K562 (cell line): ENCODE results near the gene THRSP. TPM values are rescaled to one million over a fixed set of nuclear protein-coding genes. Genes with fewer than 3 reads are reported as not detected.

Experiments
- ESRRB ChIP-seq: fragments of 250-450 bp; sonication (Bioruptor Pico); IDR thresholded peaks from 2 replicates; pipeline ENCODE4 v1.5.0; 2020; ENCODE audit warnings: mild to moderate bottlenecking, moderate library complexity, borderline replicate concordance
- FOXA3 ChIP-seq, 2 experiments: fragments of 450-650 bp in 1 of 2; sonication (generic) in 1 of 2; formaldehyde crosslinking; IDR thresholded peaks in 1 of 2; conservative IDR thresholded peaks in 1 of 2; 2 replicates each; pipeline versions ENCODE4 v1.4.0 to v1.8.0; 2020 to 2022; ENCODE audit warnings: mild to moderate bottlenecking in 2 of 2, missing genetic modification reagents in 1 of 2
- IFI16 ChIP-seq: fragments of 250-450 bp; sonication (Bioruptor Pico); IDR thresholded peaks from 2 replicates; pipeline ENCODE4 v2.1.2; 2022; ENCODE audit warnings: mild to moderate bottlenecking, inconsistent platforms
- MAFF ChIP-seq: IDR thresholded peaks from 2 replicates; pipeline ENCODE4 v1.6.1; 2012; ENCODE audit warnings: low read length, improper control_type of control experiment
- MTF1 ChIP-seq: fragments of 250-450 bp; sonication (Bioruptor Pico); IDR thresholded peaks from 2 replicates; pipeline ENCODE4 v1.9.0; 2021; ENCODE audit warnings: moderate library complexity, mild to moderate bottlenecking, inconsistent platforms, borderline replicate concordance
- NFE2 ChIP-seq: IDR thresholded peaks from 2 replicates; pipeline ENCODE4 v1.6.1; 2014; ENCODE audit warnings: antibody characterized with exemption, low read depth
- SLC30A9 ChIP-seq: fragments of 250-450 bp; sonication (Bioruptor Pico); IDR thresholded peaks from 2 replicates; pipeline ENCODE4 v1.8.0; 2022; ENCODE audit warnings: mild to moderate bottlenecking, moderate library complexity
- SRSF3 ChIP-seq: fragments of 200-400 bp; formaldehyde crosslinking; IDR thresholded peaks from 2 replicates; pipeline ENCODE4 v1.6.1; 2016; ENCODE audit warnings: mild to moderate bottlenecking, low read length, moderate library complexity; ENCODE audit not compliant: insufficient read depth
- STAG1 ChIP-seq: sonication (generic); formaldehyde crosslinking; IDR thresholded peaks from 2 replicates; pipeline ENCODE4 v1.5.0; 2020; ENCODE audit warnings: missing genetic modification reagents, borderline replicate concordance
- ZC3H8 ChIP-seq: fragments of 450-650 bp; IDR thresholded peaks from 2 replicates; pipeline ENCODE4 v1.6.1; 2017
- ZFP1 ChIP-seq: fragments of 450-650 bp; formaldehyde crosslinking; IDR thresholded peaks from 2 replicates; pipeline ENCODE4 v1.4.0; 2020; ENCODE audit warnings: mild to moderate bottlenecking, mixed read lengths
- ZNF408 ChIP-seq: fragments of 250-450 bp; sonication (Bioruptor Pico); IDR thresholded peaks from 2 replicates; pipeline ENCODE4 v1.4.0; 2020; ENCODE audit warnings: low read depth, mild to moderate bottlenecking, moderate library complexity
- ZNF445 ChIP-seq: fragments of 250-450 bp; sonication (Bioruptor Pico); IDR thresholded peaks from 2 replicates; pipeline ENCODE4 v1.4.0; 2020; ENCODE audit warnings: low read depth, mild to moderate bottlenecking, moderate library complexity
- polyA plus RNA-seq, 8 experiments: library from polyadenylated mRNA; depleted of rRNA in 4 of 8; stranded (reverse) in 5 of 8; unstranded in 3 of 8; fragments of >200 nt; fragmentation: Nextera tagmentation in 2 of 8; fragmentation: Illumina TruSeq in 1 of 8; extraction: Ambion mirVana in 2 of 8; extraction: Trizol in 1 of 8; gene quantifications; 2 replicates each; pipeline versions ENCODE4 v1.2.1 to v1.2.3, GENCODE V29; 2011 to 2014; ENCODE audit warnings: inconsistent platforms in 1 of 8, missing spikeins in 1 of 8
- total RNA-seq, 7 experiments: library from RNA; depleted of rRNA in 6 of 7; stranded (reverse); fragments of >200 nt in 6 of 7; fragmentation: Illumina TruSeq in 2 of 7; extraction: Trizol in 2 of 7; gene quantifications; 2 replicates each; pipeline versions ENCODE4 v1.2.1 to v1.2.3, GENCODE V29; 2011 to 2021; ENCODE audit warnings: low replicate concordance in 1 of 7
- TF ChIP-seq, protein P1 (sequence below): fragments of 200-800 bp; sonication (Bioruptor generic); IDR thresholded peaks from 2 replicates; pipeline ENCODE4 v1.6.1; 2016; ENCODE audit warnings: missing genetic modification characterization, missing compliant biosample characterization
- TF ChIP-seq, protein P2 (sequence below): sonication (generic); formaldehyde crosslinking; IDR thresholded peaks from 2 replicates; pipeline ENCODE4 v1.8.0; 2022; ENCODE audit warnings: missing genetic modification reagents, mild to moderate bottlenecking, moderate library complexity, borderline replicate concordance
- TF ChIP-seq, protein P3 (sequence below): fragments of 250-450 bp; sonication (Bioruptor Pico); IDR thresholded peaks from 2 replicates; pipeline ENCODE4 v1.5.0; 2021; ENCODE audit warnings: mild to moderate bottlenecking, moderate library complexity
- TF ChIP-seq, protein P4 (sequence below): sonication (generic); formaldehyde crosslinking; IDR thresholded peaks from 2 replicates; pipeline ENCODE4 v1.9.0; 2022; ENCODE audit warnings: mild to moderate bottlenecking, missing genetic modification reagents

The THRSP gene
- total and polyA plus RNA-seq, 9 of the 15 experiments (the other 6 are each of a cell fraction or from before 2014, with no cell fraction given): 0.23 to 0.56 (median 0.31) TPM; not detected in 2

DNA sequence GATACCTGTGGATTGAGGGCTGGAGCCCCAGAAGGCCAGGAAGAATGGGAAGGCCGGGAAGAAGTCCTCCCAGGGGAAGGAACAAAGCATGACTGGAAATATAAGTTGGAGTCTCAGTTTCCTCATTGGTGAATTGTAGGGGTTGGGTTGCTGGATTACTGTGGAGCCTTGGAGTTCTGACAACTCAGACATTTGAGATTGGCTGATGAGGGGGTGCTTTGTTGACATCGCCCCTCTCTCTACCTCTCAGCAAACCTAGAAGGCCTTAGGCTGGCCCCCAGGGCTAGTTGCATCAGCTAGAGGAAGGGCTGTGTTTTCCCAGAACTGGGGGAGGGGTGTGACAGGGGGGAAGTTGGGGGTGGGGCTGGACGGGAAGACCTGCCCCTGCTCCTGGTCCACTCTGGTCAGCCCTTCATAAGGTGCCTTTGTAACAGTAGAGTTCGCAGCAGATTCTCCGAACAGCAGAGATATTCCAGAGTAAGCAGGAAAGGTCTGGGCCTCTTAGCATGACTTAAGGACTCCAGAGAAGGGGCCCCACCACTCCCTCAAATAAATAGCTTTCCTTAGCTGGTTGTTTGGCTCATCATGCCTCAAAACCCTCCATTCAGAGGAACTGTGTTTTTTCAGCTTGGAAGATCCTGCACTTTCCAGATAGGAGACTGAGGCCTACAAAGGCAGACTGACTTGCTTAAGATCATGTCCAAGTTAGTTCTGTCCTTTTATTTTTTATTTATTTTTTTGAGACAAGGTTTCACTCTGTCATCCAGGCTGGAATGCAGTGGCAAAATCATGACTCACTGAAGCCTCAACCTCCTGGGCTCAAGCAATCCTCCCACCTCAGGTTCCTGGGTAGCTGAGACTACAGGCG is 12.5 kb upstream of the THRSP start (continued):
- TF ChIP-seq, protein P1, sequence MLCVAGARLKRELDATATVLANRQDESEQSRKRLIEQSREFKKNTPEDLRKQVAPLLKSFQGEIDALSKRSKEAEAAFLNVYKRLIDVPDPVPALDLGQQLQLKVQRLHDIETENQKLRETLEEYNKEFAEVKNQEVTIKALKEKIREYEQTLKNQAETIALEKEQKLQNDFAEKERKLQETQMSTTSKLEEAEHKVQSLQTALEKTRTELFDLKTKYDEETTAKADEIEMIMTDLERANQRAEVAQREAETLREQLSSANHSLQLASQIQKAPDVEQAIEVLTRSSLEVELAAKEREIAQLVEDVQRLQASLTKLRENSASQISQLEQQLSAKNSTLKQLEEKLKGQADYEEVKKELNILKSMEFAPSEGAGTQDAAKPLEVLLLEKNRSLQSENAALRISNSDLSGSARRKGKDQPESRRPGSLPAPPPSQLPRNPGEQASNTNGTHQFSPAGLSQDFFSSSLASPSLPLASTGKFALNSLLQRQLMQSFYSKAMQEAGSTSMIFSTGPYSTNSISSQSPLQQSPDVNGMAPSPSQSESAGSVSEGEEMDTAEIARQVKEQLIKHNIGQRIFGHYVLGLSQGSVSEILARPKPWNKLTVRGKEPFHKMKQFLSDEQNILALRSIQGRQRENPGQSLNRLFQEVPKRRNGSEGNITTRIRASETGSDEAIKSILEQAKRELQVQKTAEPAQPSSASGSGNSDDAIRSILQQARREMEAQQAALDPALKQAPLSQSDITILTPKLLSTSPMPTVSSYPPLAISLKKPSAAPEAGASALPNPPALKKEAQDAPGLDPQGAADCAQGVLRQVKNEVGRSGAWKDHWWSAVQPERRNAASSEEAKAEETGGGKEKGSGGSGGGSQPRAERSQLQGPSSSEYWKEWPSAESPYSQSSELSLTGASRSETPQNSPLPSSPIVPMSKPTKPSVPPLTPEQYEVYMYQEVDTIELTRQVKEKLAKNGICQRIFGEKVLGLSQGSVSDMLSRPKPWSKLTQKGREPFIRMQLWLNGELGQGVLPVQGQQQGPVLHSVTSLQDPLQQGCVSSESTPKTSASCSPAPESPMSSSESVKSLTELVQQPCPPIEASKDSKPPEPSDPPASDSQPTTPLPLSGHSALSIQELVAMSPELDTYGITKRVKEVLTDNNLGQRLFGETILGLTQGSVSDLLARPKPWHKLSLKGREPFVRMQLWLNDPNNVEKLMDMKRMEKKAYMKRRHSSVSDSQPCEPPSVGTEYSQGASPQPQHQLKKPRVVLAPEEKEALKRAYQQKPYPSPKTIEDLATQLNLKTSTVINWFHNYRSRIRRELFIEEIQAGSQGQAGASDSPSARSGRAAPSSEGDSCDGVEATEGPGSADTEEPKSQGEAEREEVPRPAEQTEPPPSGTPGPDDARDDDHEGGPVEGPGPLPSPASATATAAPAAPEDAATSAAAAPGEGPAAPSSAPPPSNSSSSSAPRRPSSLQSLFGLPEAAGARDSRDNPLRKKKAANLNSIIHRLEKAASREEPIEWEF (CRISPR knock-in tag): 0 out of 2 replicates have a peak, but pooled peaks have one; percentile 9
- peak in 1 of 2 experiments; percentile 47; a peak in 1 of 4 replicates for TF ChIP-seq FOXA3 (CRISPR knock-in tag; conservative IDR thresholded peaks at IDR 0.05 in 1 of 2, IDR thresholded peaks at IDR 0.05 in 1 of 2)
- no peak for TF ChIP-seq SLC30A9 (CRISPR knock-in tag)
- no peak; the same call in 1 of the 2 replicates for TF ChIP-seq MTF1 (CRISPR knock-in tag)
- no peak for TF ChIP-seq STAG1 (CRISPR knock-in tag)
- TF ChIP-seq ZC3H8: no peak
- TF ChIP-seq ZNF445 (CRISPR knock-in tag): no peak
- TF ChIP-seq ZNF408 (CRISPR knock-in tag): no peak
- TF ChIP-seq, protein P2, sequence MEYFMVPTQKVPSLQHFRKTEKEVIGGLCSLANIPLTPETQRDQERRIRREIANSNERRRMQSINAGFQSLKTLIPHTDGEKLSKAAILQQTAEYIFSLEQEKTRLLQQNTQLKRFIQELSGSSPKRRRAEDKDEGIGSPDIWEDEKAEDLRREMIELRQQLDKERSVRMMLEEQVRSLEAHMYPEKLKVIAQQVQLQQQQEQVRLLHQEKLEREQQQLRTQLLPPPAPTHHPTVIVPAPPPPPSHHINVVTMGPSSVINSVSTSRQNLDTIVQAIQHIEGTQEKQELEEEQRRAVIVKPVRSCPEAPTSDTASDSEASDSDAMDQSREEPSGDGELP: no peak
- 0 out of 2 replicates have a peak, but pooled peaks have one; percentile 28 for TF ChIP-seq NFE2
- TF ChIP-seq MAFF: no peak
- no peak for TF ChIP-seq ESRRB
- no peak for TF ChIP-seq SRSF3
- TF ChIP-seq IFI16 (CRISPR knock-in tag): 0 out of 2 replicates have a peak, but pooled peaks have one; percentile 39
- no peak for TF ChIP-seq ZFP1 (CRISPR knock-in tag)
- TF ChIP-seq, protein P3, sequence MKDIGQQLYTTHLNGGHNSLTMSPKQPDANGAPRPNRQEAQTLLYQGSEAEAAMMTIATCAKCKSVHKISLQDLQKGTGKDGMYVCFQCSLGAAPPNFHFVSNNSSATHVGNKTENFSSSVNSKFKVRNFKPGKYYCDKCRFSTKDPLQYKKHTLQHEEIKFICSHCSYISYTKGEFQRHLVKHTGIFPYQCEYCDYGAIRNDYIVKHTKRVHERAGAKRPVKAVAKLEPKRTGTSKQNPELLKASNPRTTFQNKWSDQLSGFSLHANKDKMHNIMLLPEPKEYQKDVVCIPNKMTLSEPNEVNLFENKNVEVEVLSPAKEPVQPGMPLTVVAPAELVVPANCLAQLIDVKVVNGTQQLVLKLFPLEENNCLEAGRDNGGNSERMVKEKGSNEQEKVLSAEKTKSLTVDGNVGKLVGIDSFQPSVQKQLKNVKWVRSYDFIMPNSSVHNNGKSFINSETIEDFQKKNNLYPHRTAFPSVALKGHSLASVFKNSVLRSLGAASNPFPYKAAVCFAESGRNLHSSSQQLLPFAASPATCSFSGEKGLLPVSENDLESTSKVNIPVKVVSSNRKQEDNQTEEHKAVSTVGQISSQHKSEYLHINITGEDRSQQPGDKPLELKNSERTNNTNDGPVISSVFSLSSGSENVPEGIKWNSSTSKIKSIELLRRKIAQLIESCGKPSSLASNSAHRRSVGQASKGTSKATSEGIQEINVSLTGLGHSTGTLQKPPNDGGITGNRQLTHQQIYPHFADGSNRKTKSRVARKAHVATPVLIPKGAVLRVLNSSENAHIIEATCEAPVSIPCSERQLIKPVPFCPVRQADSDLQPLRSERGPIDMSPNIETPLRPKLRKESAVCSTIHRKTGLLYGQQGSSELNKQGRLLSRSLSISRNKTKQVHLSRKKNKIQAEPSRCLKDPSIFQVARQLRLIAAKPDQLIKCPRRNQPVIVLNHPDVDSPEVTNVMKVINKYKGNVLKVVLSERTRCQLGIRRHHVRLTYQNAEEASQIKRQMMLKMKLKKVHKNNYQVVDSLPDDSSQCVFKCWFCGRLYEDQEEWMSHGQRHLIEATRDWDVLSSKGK (CRISPR knock-in tag): no peak
- TF ChIP-seq, protein P4, sequence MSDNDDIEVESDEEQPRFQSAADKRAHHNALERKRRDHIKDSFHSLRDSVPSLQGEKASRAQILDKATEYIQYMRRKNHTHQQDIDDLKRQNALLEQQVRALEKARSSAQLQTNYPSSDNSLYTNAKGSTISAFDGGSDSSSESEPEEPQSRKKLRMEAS (CRISPR knock-in tag): no peak
